ENCODE measurements around the gene SLCO4A1. TPM values are rescaled to one million over a fixed set of nuclear protein-coding genes. Genes with fewer than 3 reads are reported as not detected.

SLCO4A1 gene
- total RNA-seq, 1 donor from 2014 or later: 26.5 TPM

- no peak overlapping the region for H3K27ac Mint-ChIP-seq (ENCODE audit: unreplicated experiment)
- peaks cover 24% of the 10 kb centered on the region for H3K9me3 Mint-ChIP-seq (ENCODE audit: unreplicated experiment)
- peaks cover 14% of the 10 kb centered on the region for H3K27me3 Mint-ChIP-seq (ENCODE audit: unreplicated experiment)
- no peak for DNase-seq
- TF ChIP-seq, protein P1, sequence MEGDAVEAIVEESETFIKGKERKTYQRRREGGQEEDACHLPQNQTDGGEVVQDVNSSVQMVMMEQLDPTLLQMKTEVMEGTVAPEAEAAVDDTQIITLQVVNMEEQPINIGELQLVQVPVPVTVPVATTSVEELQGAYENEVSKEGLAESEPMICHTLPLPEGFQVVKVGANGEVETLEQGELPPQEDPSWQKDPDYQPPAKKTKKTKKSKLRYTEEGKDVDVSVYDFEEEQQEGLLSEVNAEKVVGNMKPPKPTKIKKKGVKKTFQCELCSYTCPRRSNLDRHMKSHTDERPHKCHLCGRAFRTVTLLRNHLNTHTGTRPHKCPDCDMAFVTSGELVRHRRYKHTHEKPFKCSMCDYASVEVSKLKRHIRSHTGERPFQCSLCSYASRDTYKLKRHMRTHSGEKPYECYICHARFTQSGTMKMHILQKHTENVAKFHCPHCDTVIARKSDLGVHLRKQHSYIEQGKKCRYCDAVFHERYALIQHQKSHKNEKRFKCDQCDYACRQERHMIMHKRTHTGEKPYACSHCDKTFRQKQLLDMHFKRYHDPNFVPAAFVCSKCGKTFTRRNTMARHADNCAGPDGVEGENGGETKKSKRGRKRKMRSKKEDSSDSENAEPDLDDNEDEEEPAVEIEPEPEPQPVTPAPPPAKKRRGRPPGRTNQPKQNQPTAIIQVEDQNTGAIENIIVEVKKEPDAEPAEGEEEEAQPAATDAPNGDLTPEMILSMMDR (IDR thresholded peaks at IDR 0.05; ENCODE audit: partially characterized antibody, unreplicated experiment): no peak
- no peak overlapping the region for H3K4me3 Mint-ChIP-seq (ENCODE audit: unreplicated experiment)
- peaks cover 41% of the 10 kb centered on the region for H3K4me1 Mint-ChIP-seq (ENCODE audit: low read depth, unreplicated experiment)
- H3K36me3 Mint-ChIP-seq (ENCODE audit: unreplicated experiment): no peaks in the 10 kb centered on the region
These were observed 7.9 kb upstream of the SLCO4A1 start for GRCh38 chr20:62634330-62634967.

DNA sequence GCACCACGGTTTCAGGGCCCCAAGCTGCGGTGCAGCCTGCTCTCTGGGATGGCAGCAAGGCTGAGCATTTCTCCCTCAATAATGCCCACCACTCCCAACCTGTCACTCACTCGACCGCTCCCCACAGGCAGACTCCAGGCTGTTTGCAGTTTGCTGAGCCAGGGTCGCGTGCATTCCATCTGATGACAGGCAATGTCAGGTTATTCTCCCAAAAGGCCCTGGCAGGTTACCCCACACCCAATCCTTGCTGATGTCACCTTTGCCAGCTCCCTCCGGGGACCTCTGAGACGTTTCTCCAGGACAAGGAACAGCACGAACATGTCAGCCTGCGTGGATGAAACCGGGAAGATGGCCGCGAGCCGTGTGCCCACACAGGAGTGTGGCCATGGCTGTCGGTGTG lies 7.1 kb upstream of the SLCO4A1 start:
- no peak for DNase-seq
- H3K4me3 Mint-ChIP-seq (ENCODE audit: unreplicated experiment): no peak overlapping the region
- H3K27ac Mint-ChIP-seq (ENCODE audit: unreplicated experiment): peak overlapping the region; percentile 66
- peaks cover 45% of the 10 kb centered on the region for H3K4me1 Mint-ChIP-seq (ENCODE audit: low read depth, unreplicated experiment)
- peaks cover 24% of the 10 kb centered on the region for H3K9me3 Mint-ChIP-seq (ENCODE audit: unreplicated experiment)
- H3K36me3 Mint-ChIP-seq (ENCODE audit: unreplicated experiment): no peaks in the 10 kb centered on the region
- TF ChIP-seq, protein P1 (IDR thresholded peaks at IDR 0.05; ENCODE audit: partially characterized antibody, unreplicated experiment): no peak
- H3K27me3 Mint-ChIP-seq (ENCODE audit: unreplicated experiment): peaks cover 16% of the 10 kb centered on the region

GRCh38 chr20:62635852-62636251 lies 6.5 kb upstream of the SLCO4A1 start:
- Mint-ChIP-seq H3K27ac (ENCODE audit: unreplicated experiment) (peak overlapping the region; percentile 66), H3K9me3 (ENCODE audit: unreplicated experiment) (peaks cover 24% of the 10 kb centered on the region), H3K4me1 (ENCODE audit: low read depth, unreplicated experiment) (peaks cover 48% of the 10 kb centered on the region), H3K4me3 (ENCODE audit: unreplicated experiment) (peak overlapping the region; percentile 49), H3K27me3 (ENCODE audit: unreplicated experiment) (peaks cover 16% of the 10 kb centered on the region), H3K36me3 (ENCODE audit: unreplicated experiment) (no peaks in the 10 kb centered on the region)
- TF ChIP-seq, protein P1 (IDR thresholded peaks at IDR 0.05; ENCODE audit: partially characterized antibody, unreplicated experiment): no peak
- no peak for DNase-seq

DNA sequence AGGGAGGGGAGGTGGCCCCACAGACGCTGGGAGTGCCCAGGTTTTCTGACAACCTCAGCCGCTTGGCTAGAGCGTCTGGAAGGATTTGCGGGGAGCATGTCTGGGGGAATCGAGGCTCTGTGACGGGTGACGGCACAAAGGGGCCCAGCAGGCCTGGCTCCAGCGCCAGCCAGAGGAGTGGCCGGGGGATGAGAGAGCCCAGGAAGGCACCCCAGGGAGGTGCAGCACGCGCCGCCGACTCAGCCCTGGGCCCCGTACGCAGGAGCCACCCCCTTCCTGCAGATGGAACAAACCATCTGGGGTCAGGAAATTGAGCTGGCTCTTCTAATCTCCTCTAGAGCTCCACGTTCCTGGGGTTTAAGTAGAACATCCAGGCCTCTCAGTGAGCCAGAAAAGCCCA lies 5.9 kb upstream of the SLCO4A1 start:
- H3K4me3 Mint-ChIP-seq (ENCODE audit: unreplicated experiment): no peak overlapping the region
- DNase-seq: no peak
- TF ChIP-seq, protein P1 (IDR thresholded peaks at IDR 0.05; ENCODE audit: partially characterized antibody, unreplicated experiment): no peak
- H3K36me3 Mint-ChIP-seq (ENCODE audit: unreplicated experiment): no peaks in the 10 kb centered on the region
- H3K27ac Mint-ChIP-seq (ENCODE audit: unreplicated experiment): peak overlapping the region; percentile 66
- H3K27me3 Mint-ChIP-seq (ENCODE audit: unreplicated experiment): peaks cover 18% of the 10 kb centered on the region
- H3K9me3 Mint-ChIP-seq (ENCODE audit: unreplicated experiment): peaks cover 27% of the 10 kb centered on the region
- peaks cover 50% of the 10 kb centered on the region for H3K4me1 Mint-ChIP-seq (ENCODE audit: low read depth, unreplicated experiment)

- H3K36me3 Mint-ChIP-seq (ENCODE audit: unreplicated experiment): no peaks in the 10 kb centered on the region
- no peak overlapping the region for H3K4me3 Mint-ChIP-seq (ENCODE audit: unreplicated experiment)
- peaks cover 21% of the 10 kb centered on the region for H3K27me3 Mint-ChIP-seq (ENCODE audit: unreplicated experiment)
- H3K4me1 Mint-ChIP-seq (ENCODE audit: low read depth, unreplicated experiment): peaks cover 50% of the 10 kb centered on the region
- H3K27ac Mint-ChIP-seq (ENCODE audit: unreplicated experiment): peak overlapping the region; percentile 38
- TF ChIP-seq, protein P1 (IDR thresholded peaks at IDR 0.05; ENCODE audit: partially characterized antibody, unreplicated experiment): no peak
- peaks cover 29% of the 10 kb centered on the region for H3K9me3 Mint-ChIP-seq (ENCODE audit: unreplicated experiment)
- DNase-seq: no peak
These were observed 5.2 kb upstream of the SLCO4A1 start for GRCh38 chr20:62637110-62637509.

Measured in glutamatergic neuron (in vitro differentiated cells).